Neural cell (in vitro differentiated cells): ENCODE measurements around the gene C17orf100. TPM values are rescaled to one million over a fixed set of nuclear protein-coding genes. Genes with fewer than 3 reads are reported as not detected.

Source experiments
- H2AFZ ChIP-seq: fragments of 200-600, 300-800 bp; sonication (generic), shearing (Covaris generic); 2 replicates; pipeline ENCODE4 v1.6.0; 2014; ENCODE audit warnings: low read depth, mild to moderate bottlenecking, antibody characterized with exemption, low read length, moderate library complexity
- H3F3A ChIP-seq: fragments of 200-600 bp; shearing (Covaris generic); 2 replicates; pipeline ENCODE4 v1.6.1; 2016; ENCODE audit warnings: mild to moderate bottlenecking, moderate library complexity, mixed read lengths, antibody characterized with exemption, low read length; ENCODE audit not compliant: insufficient read depth, poor library complexity, severe bottlenecking
- H3K27ac ChIP-seq: fragments of 200-600, 300-800 bp; sonication (generic), shearing (Covaris generic); 2 replicates; pipeline ENCODE4 v1.5.1; 2014; ENCODE audit warnings: mild to moderate bottlenecking, low read length, moderate library complexity
- H3K27me3 ChIP-seq: fragments of 300-800, 200-600 bp; sonication (generic), shearing (Covaris generic); 2 replicates; pipeline ENCODE4 v1.6.0; 2014; ENCODE audit warnings: mild to moderate bottlenecking, low read depth, low read length, moderate library complexity; ENCODE audit not compliant: insufficient read depth
- H3K36me3 ChIP-seq: fragments of 300-800, 200-600 bp; sonication (generic), shearing (Covaris generic); 2 replicates; pipeline ENCODE4 v1.5.1; 2014; ENCODE audit warnings: mild to moderate bottlenecking, antibody characterized with exemption, low read length, moderate library complexity; ENCODE audit not compliant: insufficient read depth
- H3K4me2 ChIP-seq: fragments of 300-800, 200-600 bp; sonication (generic), shearing (Covaris generic); 2 replicates; pipeline ENCODE4 v1.6.0; 2014; ENCODE audit warnings: mild to moderate bottlenecking, low read length
- H3K4me3 ChIP-seq: fragments of 300-800, 200-600 bp; sonication (generic), shearing (Covaris generic); 2 replicates; pipeline ENCODE4 v1.5.1; 2014; ENCODE audit warnings: mild to moderate bottlenecking, low read length, moderate library complexity
- H3K79me2 ChIP-seq: fragments of 200-600 bp; shearing (Covaris generic); replicated peaks from 2 replicates; pipeline ENCODE4 v1.6.0; 2014; ENCODE audit warnings: mild to moderate bottlenecking, low read length, moderate library complexity; ENCODE audit not compliant: insufficient read depth
- H3K9ac ChIP-seq: fragments of 300-800, 200-600 bp; sonication (generic), shearing (Covaris generic); 2 replicates; pipeline ENCODE4 v1.6.1; 2016; ENCODE audit warnings: mild to moderate bottlenecking, low read length, mixed read lengths
- H3K9me2 ChIP-seq: fragments of 200-600 bp; shearing (Covaris generic); 2 replicates; pipeline ENCODE4 v1.6.1; 2016; ENCODE audit warnings: mild to moderate bottlenecking, low read length, mixed read lengths; ENCODE audit not compliant: insufficient read depth
- H3K9me3 ChIP-seq: fragments of 200-600, 300-800 bp; sonication (generic), shearing (Covaris generic); 2 replicates; pipeline ENCODE4 v1.6.1; 2016; ENCODE audit warnings: mild to moderate bottlenecking, mixed run types, low read length, moderate library complexity, mixed read lengths
- H4K20me1 ChIP-seq: fragments of 200-600 bp; shearing (Covaris generic); 2 replicates; pipeline ENCODE4 v1.6.1; 2016; ENCODE audit warnings: mild to moderate bottlenecking, mixed run types; ENCODE audit not compliant: insufficient read depth
- CTCF ChIP-seq: fragments of 450-650 bp; IDR thresholded peaks from 2 replicates; pipeline ENCODE4 v1.5.1; 2014; ENCODE audit warnings: antibody characterized with exemption, mild to moderate bottlenecking, moderate library complexity; ENCODE audit not compliant: poor library complexity, severe bottlenecking
- EP300 ChIP-seq: fragments of 450-650 bp; conservative IDR thresholded peaks from 2 replicates; pipeline ENCODE4 v1.6.1; 2014; ENCODE audit warnings: antibody characterized with exemption, mild to moderate bottlenecking, moderate library complexity; ENCODE audit not compliant: poor library complexity, severe bottlenecking
- EZH2 ChIP-seq: fragments of 200-600, 300-800 bp; shearing (Covaris generic), sonication (generic); IDR thresholded peaks from 2 replicates; pipeline ENCODE4 v1.6.1; 2014; ENCODE audit warnings: antibody characterized with exemption, low read length, borderline replicate concordance, mild to moderate bottlenecking; ENCODE audit not compliant: insufficient read depth, poor library complexity, severe bottlenecking
- MXI1 ChIP-seq: fragments of 450-650 bp; conservative IDR thresholded peaks from 2 replicates; pipeline ENCODE4 v1.6.1; 2014; ENCODE audit warnings: antibody characterized with exemption, mild to moderate bottlenecking; ENCODE audit not compliant: poor library complexity, severe bottlenecking
- POLR2AphosphoS5 ChIP-seq: IDR thresholded peaks from 2 replicates; pipeline ENCODE4 v1.6.1; 2012
- RAD21 ChIP-seq: fragments of 450-650 bp; conservative IDR thresholded peaks from 2 replicates; pipeline ENCODE4 v1.6.1; 2014; ENCODE audit warnings: antibody characterized with exemption, mild to moderate bottlenecking, moderate library complexity
- REST ChIP-seq: IDR thresholded peaks from 2 replicates; pipeline ENCODE4 v1.6.1; 2012; ENCODE audit warnings: borderline replicate concordance
- SMC3 ChIP-seq: fragments of 450-650 bp; conservative IDR thresholded peaks from 2 replicates; pipeline ENCODE4 v1.6.1; 2014; ENCODE audit warnings: antibody characterized with exemption, mild to moderate bottlenecking, moderate library complexity; ENCODE audit not compliant: poor library complexity
- TAF1 ChIP-seq: IDR thresholded peaks from 2 replicates; pipeline ENCODE4 v1.6.1; 2012; ENCODE audit warnings: low read depth
- polyA plus RNA-seq: library from polyadenylated mRNA; depleted of rRNA; stranded (reverse); fragments of >200 nt; gene quantifications from 2 replicates; pipeline ENCODE4 v1.2.3, GENCODE V29; 2014

The C17orf100 gene
- polyA plus RNA-seq, 1 donor from 2014 or later, result 10.3 TPM

DNA sequence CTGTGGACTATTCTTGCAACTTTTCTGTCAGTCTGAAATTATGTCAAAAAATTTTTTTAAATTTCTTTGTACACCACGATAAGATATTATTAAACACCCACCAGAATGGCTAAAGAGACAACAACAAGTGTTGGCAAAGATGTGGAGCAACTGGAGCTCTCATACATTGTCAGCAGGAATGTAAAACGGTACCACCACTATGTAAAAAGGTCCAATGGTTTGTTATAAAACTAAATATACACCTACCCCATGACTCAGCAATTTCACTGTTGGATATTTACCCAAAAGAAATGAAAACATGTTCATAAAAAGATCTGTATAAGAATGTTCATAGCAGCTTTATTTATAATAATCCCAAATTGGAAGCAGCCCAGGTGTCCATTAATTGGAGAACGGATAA is 18.3 kb upstream of the C17orf100 start:
- Histone ChIP-seq H3K9me3 (no peaks in the 10 kb centered on the region), H3K27me3 (no peaks in the 10 kb centered on the region), H3K4me2 (no peak overlapping the region), H3K9me2 (no peaks in the 10 kb centered on the region), H3K27ac (no peak overlapping the region), H3K4me3 (no peak overlapping the region), H3F3A (no peaks in the 10 kb centered on the region), H4K20me1 (peaks cover 4% of the 10 kb centered on the region), H3K79me2 (peaks cover 4% of the 10 kb centered on the region), H3K9ac (no peak overlapping the region), H3K36me3 (peaks cover 20% of the 10 kb centered on the region), H2AFZ (no peak overlapping the region)
- no peak for TF ChIP-seq SMC3
- no peak for TF ChIP-seq POLR2AphosphoS5
- no peak for TF ChIP-seq CTCF
- TF ChIP-seq EP300, result no peak
- TF ChIP-seq EZH2, result no peak
- no peak for TF ChIP-seq TAF1
- TF ChIP-seq RAD21, result no peak
- no peak for TF ChIP-seq REST
- no peak for TF ChIP-seq MXI1

DNA sequence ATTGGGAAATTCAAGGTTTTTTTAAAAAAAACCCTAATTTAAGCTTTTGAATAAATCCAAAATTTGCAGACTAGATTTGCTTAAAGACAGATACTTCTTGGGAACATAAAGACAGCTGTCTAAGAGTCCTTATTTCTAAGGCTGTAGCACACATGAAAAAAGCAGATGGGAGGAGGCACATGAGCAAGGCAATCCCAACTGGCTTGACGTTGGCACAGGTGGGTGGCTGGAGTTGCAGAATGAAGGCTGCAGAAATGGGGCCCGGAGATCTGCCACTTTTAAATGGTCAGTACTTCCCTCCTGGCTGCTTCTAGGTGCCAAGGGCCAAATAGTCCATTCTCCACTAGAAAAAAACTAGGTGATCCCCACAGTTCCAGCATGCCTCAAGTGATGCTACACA is 15.5 kb upstream of the C17orf100 start:
- no peaks in the 10 kb centered on the region for H4K20me1 ChIP-seq
- no peak overlapping the region for H3K4me3 ChIP-seq
- no peaks in the 10 kb centered on the region for H3K9me2 ChIP-seq
- no peaks in the 10 kb centered on the region for H3K9me3 ChIP-seq
- H3K9ac ChIP-seq, result no peak overlapping the region
- no peak overlapping the region for H2AFZ ChIP-seq
- H3K36me3 ChIP-seq, result peaks cover 15% of the 10 kb centered on the region
- H3K4me2 ChIP-seq, result no peak overlapping the region
- TF ChIP-seq EZH2 (no peak), SMC3 (no peak), RAD21 (no peak)
- no peaks in the 10 kb centered on the region for H3F3A ChIP-seq
- no peaks in the 10 kb centered on the region for H3K27me3 ChIP-seq
- H3K79me2 ChIP-seq, result peaks cover 17% of the 10 kb centered on the region
- H3K27ac ChIP-seq, result no peak overlapping the region
